ENCODE data around the gene KCNS3.

DNA sequence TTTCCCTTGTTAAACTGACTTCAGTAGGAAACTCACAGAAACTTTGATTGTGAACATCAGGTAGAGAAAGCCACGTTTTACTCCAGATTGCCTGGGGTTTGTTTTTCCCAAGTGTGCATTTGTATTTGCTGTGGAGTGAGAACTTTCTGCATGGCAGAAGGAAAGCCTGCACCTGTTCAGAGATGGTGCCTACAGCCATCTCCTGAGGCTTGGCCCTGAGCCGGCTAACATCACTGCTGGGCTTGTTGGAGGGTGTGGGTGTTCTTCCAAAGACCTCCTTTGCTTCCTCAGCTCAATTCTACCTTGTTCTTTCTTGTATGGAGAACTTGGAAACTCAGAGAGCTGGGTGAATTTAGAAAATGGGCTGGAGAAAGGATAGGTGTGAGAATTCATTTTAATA lies 16.1 kb downstream of the KCNS3 start:
- TF ChIP-seq, protein P1, sequence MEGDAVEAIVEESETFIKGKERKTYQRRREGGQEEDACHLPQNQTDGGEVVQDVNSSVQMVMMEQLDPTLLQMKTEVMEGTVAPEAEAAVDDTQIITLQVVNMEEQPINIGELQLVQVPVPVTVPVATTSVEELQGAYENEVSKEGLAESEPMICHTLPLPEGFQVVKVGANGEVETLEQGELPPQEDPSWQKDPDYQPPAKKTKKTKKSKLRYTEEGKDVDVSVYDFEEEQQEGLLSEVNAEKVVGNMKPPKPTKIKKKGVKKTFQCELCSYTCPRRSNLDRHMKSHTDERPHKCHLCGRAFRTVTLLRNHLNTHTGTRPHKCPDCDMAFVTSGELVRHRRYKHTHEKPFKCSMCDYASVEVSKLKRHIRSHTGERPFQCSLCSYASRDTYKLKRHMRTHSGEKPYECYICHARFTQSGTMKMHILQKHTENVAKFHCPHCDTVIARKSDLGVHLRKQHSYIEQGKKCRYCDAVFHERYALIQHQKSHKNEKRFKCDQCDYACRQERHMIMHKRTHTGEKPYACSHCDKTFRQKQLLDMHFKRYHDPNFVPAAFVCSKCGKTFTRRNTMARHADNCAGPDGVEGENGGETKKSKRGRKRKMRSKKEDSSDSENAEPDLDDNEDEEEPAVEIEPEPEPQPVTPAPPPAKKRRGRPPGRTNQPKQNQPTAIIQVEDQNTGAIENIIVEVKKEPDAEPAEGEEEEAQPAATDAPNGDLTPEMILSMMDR (IDR thresholded peaks at IDR 0.05), result no peak
- no peak for TF ChIP-seq POLR2A (IDR thresholded peaks at IDR 0.05)
